B cell (primary cell): Measurements from ENCODE around the gene NF2. TPM values are rescaled to one million over a fixed set of nuclear protein-coding genes. Genes with fewer than 3 reads are reported as not detected.
A peak's percentile ranks its signal among the peaks of the same experiment; 100 is the strongest.

Experiments used
- ATAC-seq: fragments of 200-7000 bp; cut with Tn5 transposase; one replicate; pipeline ENCODE4 v1.10.0; 2021; ENCODE audit warnings: low read depth, mild to moderate bottlenecking, moderate number of reproducible peaks, moderate library complexity
- CTCF ChIA-PET: fragments of 350-600 bp; sonication (Branson Sonifier 250); formaldehyde crosslinking; loops from one replicate; lab custom pipeline; 2021; ENCODE audit warnings: antibody characterized with exemption, inconsistent platforms; lab: Charles Lee
- POLR2A ChIA-PET: fragments of 350-600 bp; sonication (Branson Sonifier 250); formaldehyde crosslinking; loops from one replicate; lab custom pipeline; 2021; ENCODE audit warnings: antibody characterized with exemption; lab: Charles Lee
- DNase-seq: peaks from one replicate; pipeline ENCODE4 v3.0.0; 2013
- H2AFZ ChIP-seq: 2 replicates; pipeline ENCODE4 v1.6.1; 2012; ENCODE audit warnings: mild to moderate bottlenecking, low read depth, low read length; ENCODE audit not compliant: insufficient read depth, poor library complexity, severe bottlenecking
- H3K27ac ChIP-seq, 2 donors: 1 replicate in 1 of 2; 2 replicates in 1 of 2; pipeline ENCODE4 v1.5.1; 2012 to 2013; ENCODE audit warnings: low read length in 2 of 2, mild to moderate bottlenecking in 2 of 2, moderate library complexity in 1 of 2
- H3K27me3 ChIP-seq, 4 experiments: fragments of 200-600 bp in 1 of 4; sonication (generic) in 1 of 4; replicated peaks in 1 of 4; 1 replicate in 2 of 4; 2 replicates in 2 of 4; pipeline versions ENCODE4 v1.6.1 to v1.7.0; 2013 to 2016; ENCODE audit warnings: low read length in 3 of 4, mild to moderate bottlenecking in 2 of 4, mixed read lengths in 1 of 4, moderate library complexity in 1 of 4; ENCODE audit not compliant: insufficient read depth in 4 of 4, control insufficient read depth in 3 of 4; ENCODE audit errors: control extremely low read depth in 1 of 4
- H3K36me3 ChIP-seq, 2 experiments: replicated peaks in 1 of 2; 1 replicate in 1 of 2; 2 replicates in 1 of 2; pipeline versions ENCODE4 v1.6.1 to v1.7.1; 2013; ENCODE audit warnings: low read length in 1 of 2; ENCODE audit not compliant: insufficient read depth in 2 of 2, control insufficient read depth in 1 of 2; ENCODE audit errors: control extremely low read depth in 1 of 2, extremely low read depth in 1 of 2
- H3K4me1 ChIP-seq, 2 donors: fragments of 200-600 bp in 1 of 2; sonication (generic) in 1 of 2; 1 replicate in 1 of 2; 2 replicates in 1 of 2; pipeline versions ENCODE4 v1.5.1 to v1.6.1; 2013 to 2017; ENCODE audit warnings: low read length in 2 of 2; ENCODE audit not compliant: control insufficient read depth in 2 of 2, insufficient read depth in 2 of 2
- H3K4me2 ChIP-seq: replicated peaks from 2 replicates; pipeline ENCODE3; 2012; ENCODE audit warnings: mild to moderate bottlenecking, low read depth, low read length; ENCODE audit not compliant: poor library complexity, severe bottlenecking
- H3K4me3 ChIP-seq, 5 experiments: fragments of 200-600 bp in 1 of 5; sonication (generic) in 1 of 5; 1 replicate in 3 of 5; 2 replicates in 2 of 5; pipeline versions ENCODE4 v1.5.1 to v1.7.0; 2011 to 2016; ENCODE audit warnings: low read length in 4 of 5, mild to moderate bottlenecking in 4 of 5, low read depth in 2 of 5, control low read depth in 1 of 5, moderate library complexity in 1 of 5; ENCODE audit not compliant: insufficient read depth in 1 of 5; ENCODE audit errors: control extremely low read depth in 1 of 5, extremely low read depth in 1 of 5
- H3K79me2 ChIP-seq: fragments of 200-600 bp; sonication (generic); one replicate; pipeline ENCODE4 v1.6.0; 2016; ENCODE audit warnings: low read length; ENCODE audit not compliant: control insufficient read depth, insufficient read depth
- H3K9ac ChIP-seq: fragments of 200-600 bp; sonication (generic); 2 replicates; pipeline ENCODE4 v1.6.1; 2017; ENCODE audit warnings: mild to moderate bottlenecking, low read length, moderate library complexity
- H3K9me3 ChIP-seq, 3 donors: one replicate each; pipeline versions ENCODE4 v1.6.1 to v1.7.1; 2013; ENCODE audit warnings: low read length in 2 of 3; ENCODE audit not compliant: control insufficient read depth in 2 of 3, insufficient read depth in 1 of 3; ENCODE audit errors: control extremely low read depth in 1 of 3
- H4K20me1 ChIP-seq: 2 replicates; pipeline ENCODE4 v1.6.0; 2012; ENCODE audit warnings: mild to moderate bottlenecking, low read length; ENCODE audit not compliant: insufficient read depth, control insufficient read depth, poor library complexity, severe bottlenecking
- H3K27ac Mint-ChIP-seq: one replicate; pipeline ENCODE4 v1.8.0; 2021; ENCODE audit warnings: mixed read lengths
- H3K27me3 Mint-ChIP-seq: one replicate; pipeline ENCODE4 v1.8.0; 2021; ENCODE audit warnings: mixed read lengths
- H3K4me1 Mint-ChIP-seq: one replicate; pipeline ENCODE4 v1.8.0; 2021; ENCODE audit warnings: mixed read lengths
- H3K4me3 Mint-ChIP-seq: one replicate; pipeline ENCODE4 v1.8.0; 2021; ENCODE audit warnings: mixed read lengths
- H3K9me3 Mint-ChIP-seq: one replicate; pipeline ENCODE4 v1.8.0; 2022; ENCODE audit warnings: mixed read lengths; ENCODE audit not compliant: insufficient read depth
- CTCF ChIP-seq: fragments of 200-600 bp; IDR thresholded peaks from one replicate; pipeline ENCODE4 v1.8.0; 2022; ENCODE audit warnings: antibody characterized with exemption, mild to moderate bottlenecking
- EZH2 ChIP-seq: IDR thresholded peaks from 2 replicates; pipeline ENCODE4 v1.6.1; 2012; ENCODE audit warnings: borderline replicate concordance, low read depth, mild to moderate bottlenecking, moderate library complexity, low read length; ENCODE audit not compliant: insufficient read depth, poor library complexity, severe bottlenecking
- WGBS: methylation state at CpG from one replicate; pipeline ENCODE4 v1.1.5; 2013; ENCODE audit warnings: missing lambda C conversion rate; ENCODE audit not compliant: insufficient coverage; 5-methylcytosine and 5-hydroxymethylcytosine counted together
- intact Hi-C: fragments of 100-400 bp; cut with micrococcal nuclease; formaldehyde crosslinking; loops from one replicate; pipeline ENCODE4 v1.10.0; 2022
- polyA plus RNA-seq: library from polyadenylated mRNA; depleted of rRNA; stranded (reverse); fragments of >200 nt; gene quantifications from 2 replicates; pipeline ENCODE4 v1.2.3, GENCODE V29; 2012
- total RNA-seq, 2 donors: library from RNA; stranded (reverse); fragments of 120-200 nt in 1 of 2; gene quantifications; 1 replicate in 1 of 2; 2 replicates in 1 of 2; pipeline versions ENCODE4 v1.2.3 to v1.2.4, GENCODE V29; 2013 to 2022

Gene NF2
- total and polyA plus RNA-seq, 2 donors (not counting 1 experiment from before 2014, with no cell fraction given) = 9.4 to 26.6 TPM

GRCh38 chr22:29689880-29690213 is 86.4 kb downstream of the NF2 start:
- no peaks in the 10 kb centered on the region for H3K27me3 ChIP-seq
- no peak overlapping the region for H3K4me3 Mint-ChIP-seq
- H3K79me2 ChIP-seq = no peaks in the 10 kb centered on the region
- ATAC-seq (no peak), DNase-seq (no peak)
- no peak overlapping the region for H3K4me3 ChIP-seq
- no peaks in the 10 kb centered on the region for H3K4me1 Mint-ChIP-seq
- peaks cover 0 to 37% of the 10 kb centered on the region in 2 experiments for H3K36me3 ChIP-seq
- H2AFZ ChIP-seq = no peak overlapping the region
- POLR2A ChIA-PET = no interaction called here
- H3K27me3 Mint-ChIP-seq = no peaks in the 10 kb centered on the region
- intact Hi-C loops = loop anchor here (1.0 kb wide), 1 partner anchor 315 kb away; no protein-coding TSS in a partner anchor
- H3K27ac Mint-ChIP-seq = no peak overlapping the region
- no peak overlapping the region for H3K4me2 ChIP-seq
- no peaks in the 10 kb centered on the region for H3K9me3 ChIP-seq
- H3K9me3 Mint-ChIP-seq = no peaks in the 10 kb centered on the region
- no peak overlapping the region for H3K27ac ChIP-seq
- no peaks in the 10 kb centered on the region for H3K4me1 ChIP-seq
- WGBS = 58% methylated on average over 5 of the region's 8 CpGs
- H4K20me1 ChIP-seq = no peaks in the 10 kb centered on the region
- no peak for TF ChIP-seq EZH2
- peak; percentile 32 for TF ChIP-seq CTCF
- H3K9ac ChIP-seq = no peak overlapping the region
- CTCF ChIA-PET = interaction anchor here (0.7 to 5.5 kb wide), 9 partner anchors 12 to 399 kb away, joined by 3 to 40 read pairs (median 3); no protein-coding TSS in a partner anchor

GRCh38 chr22:29690476-29690875 is 87.0 kb downstream of the NF2 start:
- no peak overlapping the region for H3K27ac Mint-ChIP-seq
- no peak overlapping the region for H3K27ac ChIP-seq
- H3K36me3 ChIP-seq = peaks cover 0 to 39% of the 10 kb centered on the region in 2 experiments

More at GRCh38 chr22:29690476-29690875, 87.0 kb downstream of the NF2 start:
- H4K20me1 ChIP-seq = no peaks in the 10 kb centered on the region
- no peak for TF ChIP-seq EZH2
- TF ChIP-seq CTCF = no peak
- H3K4me2 ChIP-seq = no peak overlapping the region
- intact Hi-C loops = loop anchor here (1.0 kb wide), 1 partner anchor 315 kb away; no protein-coding TSS in a partner anchor
- Mint-ChIP-seq H3K27me3 (no peaks in the 10 kb centered on the region), H3K9me3 (no peaks in the 10 kb centered on the region), H3K4me3 (no peak overlapping the region), H3K4me1 (no peaks in the 10 kb centered on the region)
- no peaks in the 10 kb centered on the region for H3K79me2 ChIP-seq
- no peak for DNase-seq
- no peaks in the 10 kb centered on the region for H3K4me1 ChIP-seq
- no peak overlapping the region for H3K4me3 ChIP-seq
- no peak for ATAC-seq
- H3K9ac ChIP-seq = no peak overlapping the region
- no peaks in the 10 kb centered on the region for H3K9me3 ChIP-seq
- CTCF ChIA-PET = interaction anchor here (1.0 to 5.5 kb wide), 6 partner anchors 15 to 398 kb away, joined by 3 to 40 read pairs (median 4); no protein-coding TSS in a partner anchor
- no peaks in the 10 kb centered on the region for H3K27me3 ChIP-seq
- POLR2A ChIA-PET = no interaction called here
- WGBS = 97% methylated on average over 9 of the region's 9 CpGs
- no peak overlapping the region for H2AFZ ChIP-seq
